Measurements from ENCODE around the gene LEPROT. TPM values are rescaled to one million over a fixed set of nuclear protein-coding genes. Genes with fewer than 3 reads are reported as not detected.

LEPROT gene
- polyA plus RNA-seq, 1 donor from 2014 or later, result 39.2 TPM

DNA sequence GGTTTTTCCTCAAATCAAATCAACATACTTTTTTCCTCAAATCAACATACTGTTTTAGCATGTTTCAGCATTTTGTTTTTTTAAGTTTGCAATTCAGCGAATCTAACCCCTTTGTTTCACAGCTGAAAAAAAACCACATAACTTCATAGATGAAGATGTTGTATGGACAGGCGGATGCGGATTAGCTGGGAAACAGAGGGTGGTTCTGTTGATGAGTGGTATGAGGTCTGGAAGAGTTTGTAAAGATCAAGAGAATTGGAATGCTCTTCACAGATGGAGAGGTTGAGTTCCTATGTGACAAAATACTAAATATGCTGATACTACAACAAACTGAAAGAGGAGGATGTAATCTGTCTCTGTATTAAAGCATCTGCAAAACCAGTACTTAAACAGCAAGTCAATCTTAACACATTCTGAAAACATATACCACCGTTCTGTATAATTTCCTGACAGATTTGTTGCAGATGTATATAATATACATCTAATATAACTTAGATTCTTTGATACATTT is 10.6 kb upstream of the LEPROT start:
- no peaks in the 10 kb centered on the region for H3K9me3 ChIP-seq (ENCODE audit: low read length)
- H3K27me3 ChIP-seq (ENCODE audit: insufficient read depth, low read depth, low read length), result no peaks in the 10 kb centered on the region
- H2AFZ ChIP-seq (ENCODE audit: low read depth, low read length), result no peak overlapping the region
- H3F3A ChIP-seq (ENCODE audit: insufficient read depth, low read length, poor library complexity, severe bottlenecking), result no peaks in the 10 kb centered on the region
- no peak overlapping the region for H3K4me3 ChIP-seq (ENCODE audit: low read length)
- no peaks in the 10 kb centered on the region for H3K9me2 ChIP-seq (ENCODE audit: insufficient read depth, low read length)
- no peak overlapping the region for H3K9ac ChIP-seq (ENCODE audit: low read length)
- no peak for TF ChIP-seq RAD21 (conservative IDR thresholded peaks at IDR 0.05)
- H3K4me2 ChIP-seq (ENCODE audit: low read length), result no peak overlapping the region
- peaks cover 17% of the 10 kb centered on the region for H3K36me3 ChIP-seq (ENCODE audit: insufficient read depth, low read length)
- H3K27ac ChIP-seq (ENCODE audit: low read length), result no peak overlapping the region
- H3K79me2 ChIP-seq (replicated peaks; ENCODE audit: insufficient read depth, low read length), result no peaks in the 10 kb centered on the region
- H4K20me1 ChIP-seq (ENCODE audit: insufficient read depth), result no peaks in the 10 kb centered on the region

- Histone ChIP-seq H3F3A (ENCODE audit: insufficient read depth, low read length, poor library complexity, severe bottlenecking) (no peaks in the 10 kb centered on the region), H3K27ac (ENCODE audit: low read length) (peak overlapping the region; percentile 77), H4K20me1 (ENCODE audit: insufficient read depth) (no peaks in the 10 kb centered on the region), H3K36me3 (ENCODE audit: insufficient read depth, low read length) (peaks cover 2% of the 10 kb centered on the region), H3K9me3 (ENCODE audit: low read length) (no peaks in the 10 kb centered on the region), H3K4me3 (ENCODE audit: low read length) (peak overlapping the region; percentile 36), H3K27me3 (ENCODE audit: insufficient read depth, low read depth, low read length) (no peaks in the 10 kb centered on the region), H3K9ac (ENCODE audit: low read length) (no peak overlapping the region), H3K79me2 (replicated peaks; ENCODE audit: insufficient read depth, low read length) (no peaks in the 10 kb centered on the region), H3K4me2 (ENCODE audit: low read length) (no peak overlapping the region), H3K9me2 (ENCODE audit: insufficient read depth, low read length) (no peaks in the 10 kb centered on the region), H2AFZ (ENCODE audit: low read depth, low read length) (no peak overlapping the region)
- TF ChIP-seq MXI1 (conservative IDR thresholded peaks at IDR 0.05; ENCODE audit: poor library complexity, severe bottlenecking) (no peak), POLR2AphosphoS5 (IDR thresholded peaks at IDR 0.05) (peak; percentile 32), EP300 (conservative IDR thresholded peaks at IDR 0.05; ENCODE audit: poor library complexity, severe bottlenecking) (peak; percentile 80), REST (IDR thresholded peaks at IDR 0.05; ENCODE audit: borderline replicate concordance) (no peak), CTCF (IDR thresholded peaks at IDR 0.05; ENCODE audit: poor library complexity, severe bottlenecking) (no peak), TAF1 (IDR thresholded peaks at IDR 0.05; ENCODE audit: low read depth) (no peak)
These were observed 8.0 kb upstream of the LEPROT start for GRCh38 chr1:65412256-65412983.

- Histone ChIP-seq H3K4me2 (ENCODE audit: low read length) (no peak overlapping the region), H3K9ac (ENCODE audit: low read length) (no peak overlapping the region), H3K4me3 (ENCODE audit: low read length) (peak overlapping the region; percentile 36), H3K36me3 (ENCODE audit: insufficient read depth, low read length) (no peaks in the 10 kb centered on the region), H2AFZ (ENCODE audit: low read depth, low read length) (no peak overlapping the region), H3F3A (ENCODE audit: insufficient read depth, low read length, poor library complexity, severe bottlenecking) (no peaks in the 10 kb centered on the region), H3K9me3 (ENCODE audit: low read length) (no peaks in the 10 kb centered on the region), H3K9me2 (ENCODE audit: insufficient read depth, low read length) (no peaks in the 10 kb centered on the region), H3K27me3 (ENCODE audit: insufficient read depth, low read depth, low read length) (no peaks in the 10 kb centered on the region), H4K20me1 (ENCODE audit: insufficient read depth) (no peaks in the 10 kb centered on the region), H3K27ac (ENCODE audit: low read length) (peak overlapping the region; percentile 77), H3K79me2 (replicated peaks; ENCODE audit: insufficient read depth, low read length) (no peaks in the 10 kb centered on the region)
- TF ChIP-seq CTCF (IDR thresholded peaks at IDR 0.05; ENCODE audit: poor library complexity, severe bottlenecking) (no peak), MXI1 (conservative IDR thresholded peaks at IDR 0.05; ENCODE audit: poor library complexity, severe bottlenecking) (no peak), REST (IDR thresholded peaks at IDR 0.05; ENCODE audit: borderline replicate concordance) (no peak), RAD21 (conservative IDR thresholded peaks at IDR 0.05) (no peak), EZH2 (IDR thresholded peaks at IDR 0.05; ENCODE audit: borderline replicate concordance, insufficient read depth, low read length, poor library complexity, severe bottlenecking) (no peak), TAF1 (IDR thresholded peaks at IDR 0.05; ENCODE audit: low read depth) (no peak), EP300 (conservative IDR thresholded peaks at IDR 0.05; ENCODE audit: poor library complexity, severe bottlenecking) (no peak), SMC3 (conservative IDR thresholded peaks at IDR 0.05; ENCODE audit: poor library complexity) (no peak), POLR2AphosphoS5 (IDR thresholded peaks at IDR 0.05) (no peak)
These were observed 7.5 kb upstream of the LEPROT start for GRCh38 chr1:65412984-65413375.

Measured in neural cell (in vitro differentiated cells).